PC-3 (cell line): Measurements from ENCODE around the gene LEPR. TPM values are rescaled to one million over a fixed set of nuclear protein-coding genes. Genes with fewer than 3 reads are reported as not detected.
A peak's percentile ranks its signal among the peaks of the same experiment; 100 is the strongest.

Experiments
- ATAC-seq: fragments of 200-7000 bp; cut with Tn5 transposase; 2 replicates; pipeline ENCODE4 v1.9.1; 2020; ENCODE audit warnings: mild to moderate bottlenecking, moderate library complexity
- BruUV-seq: library from RNA; stranded (reverse); fragments of 400-500 nt; replicated peaks from 2 replicates; lab custom pipeline; 2021; lab: Mats Ljungman, UMichigan
- CTCF ChIA-PET: fragments of 300-600 bp; sonication (Branson Sonifier 250); formaldehyde crosslinking; loops from one replicate; lab custom pipeline; 2022; ENCODE audit warnings: antibody characterized with exemption; lab: Charles Lee
- POLR2A ChIA-PET: fragments of 300-600 bp; sonication (Branson Sonifier 250); formaldehyde crosslinking; loops from one replicate; lab custom pipeline; 2022; ENCODE audit warnings: antibody characterized with exemption; ENCODE audit not compliant: unreplicated experiment; lab: Charles Lee
- DNase-seq: peaks from one replicate; pipeline ENCODE4 v3.0.0-alpha.2; 2015
- H2AFZ ChIP-seq: fragments of 300-600 bp; sonication (generic); 2 replicates; pipeline ENCODE4 v1.6.0; 2016; ENCODE audit warnings: antibody characterized with exemption, low read length
- H3F3A ChIP-seq: fragments of 300-600 bp; sonication (generic); one replicate; pipeline ENCODE4 v1.6.0; 2017; ENCODE audit warnings: antibody characterized with exemption, low read length, control low read depth, mild to moderate bottlenecking; ENCODE audit not compliant: unreplicated experiment
- H3K27ac ChIP-seq: fragments of 300-600 bp; sonication (generic); 2 replicates; pipeline ENCODE4 v1.5.1; 2016; ENCODE audit warnings: mild to moderate bottlenecking, low read length
- H3K27me3 ChIP-seq: fragments of 300-600 bp; sonication (generic); 2 replicates; pipeline ENCODE4 v1.6.1; 2016; ENCODE audit warnings: low read length, mixed read lengths
- H3K36me3 ChIP-seq: fragments of 300-600 bp; sonication (generic); 2 replicates; pipeline ENCODE4 v1.6.1; 2016; ENCODE audit warnings: low read depth, mixed run types, low read length, mixed read lengths
- H3K4me1 ChIP-seq: fragments of 300-600 bp; sonication (generic); 2 replicates; pipeline ENCODE4 v1.5.1; 2016; ENCODE audit warnings: low read length; ENCODE audit not compliant: insufficient read depth
- H3K4me2 ChIP-seq: fragments of 300-600 bp; sonication (generic); 2 replicates; pipeline ENCODE4 v1.6.0; 2016; ENCODE audit warnings: low read length
- H3K4me3 ChIP-seq: fragments of 300-600 bp; sonication (generic); 2 replicates; pipeline ENCODE4 v1.5.1; 2016; ENCODE audit warnings: mild to moderate bottlenecking, low read length, mixed read lengths
- H3K79me2 ChIP-seq: fragments of 300-600 bp; sonication (generic); 2 replicates; pipeline ENCODE4 v1.6.1; 2017; ENCODE audit warnings: low read length, mixed read lengths
- H3K9ac ChIP-seq: fragments of 300-600 bp; sonication (generic); 2 replicates; pipeline ENCODE4 v1.6.0; 2016; ENCODE audit warnings: mild to moderate bottlenecking, low read length
- H3K9me2 ChIP-seq: fragments of 300-600 bp; sonication (generic); replicated peaks from 2 replicates; pipeline ENCODE4 v1.6.1; 2016; ENCODE audit warnings: mixed run types, low read length, mixed read lengths
- H3K9me3 ChIP-seq: fragments of 300-600 bp; sonication (generic); 2 replicates; pipeline ENCODE4 v1.6.1; 2016; ENCODE audit warnings: low read length, mixed read lengths
- H4K20me1 ChIP-seq: fragments of 300-600 bp; sonication (generic); 2 replicates; pipeline ENCODE4 v1.6.1; 2016; ENCODE audit warnings: low read length, mixed read lengths
- EZH2 ChIP-seq: fragments of 300-600 bp; sonication (generic); IDR thresholded peaks from one replicate; pipeline ENCODE4 v1.6.1; 2017; ENCODE audit warnings: antibody characterized with exemption, mild to moderate bottlenecking, low read length; ENCODE audit not compliant: unreplicated experiment
- EZH2phosphoT487 ChIP-seq: fragments of 300-600 bp; sonication (generic); IDR thresholded peaks from 2 replicates; pipeline ENCODE4 v1.6.1; 2018; ENCODE audit warnings: mild to moderate bottlenecking, antibody characterized with exemption, low read length, borderline replicate concordance
- intact Hi-C: fragments of 100-400 bp; cut with micrococcal nuclease; formaldehyde crosslinking; loops from 2 replicates; pipeline ENCODE4 v1.9.0; 2023
- total RNA-seq: library from RNA; depleted of rRNA; stranded (reverse); fragments of >200 nt; gene quantifications from 2 replicates; pipeline ENCODE4 v1.2.3, GENCODE V29; 2014
- TF ChIP-seq, protein P1 (sequence below): fragments of 300-600 bp; sonication (generic); conservative IDR thresholded peaks from 2 replicates; pipeline ENCODE4 v1.5.1; 2017; ENCODE audit warnings: antibody characterized with exemption, low read depth, mild to moderate bottlenecking, low read length

LEPR gene
- total RNA-seq, 1 experiment from 2014 or later: not detected

DNA sequence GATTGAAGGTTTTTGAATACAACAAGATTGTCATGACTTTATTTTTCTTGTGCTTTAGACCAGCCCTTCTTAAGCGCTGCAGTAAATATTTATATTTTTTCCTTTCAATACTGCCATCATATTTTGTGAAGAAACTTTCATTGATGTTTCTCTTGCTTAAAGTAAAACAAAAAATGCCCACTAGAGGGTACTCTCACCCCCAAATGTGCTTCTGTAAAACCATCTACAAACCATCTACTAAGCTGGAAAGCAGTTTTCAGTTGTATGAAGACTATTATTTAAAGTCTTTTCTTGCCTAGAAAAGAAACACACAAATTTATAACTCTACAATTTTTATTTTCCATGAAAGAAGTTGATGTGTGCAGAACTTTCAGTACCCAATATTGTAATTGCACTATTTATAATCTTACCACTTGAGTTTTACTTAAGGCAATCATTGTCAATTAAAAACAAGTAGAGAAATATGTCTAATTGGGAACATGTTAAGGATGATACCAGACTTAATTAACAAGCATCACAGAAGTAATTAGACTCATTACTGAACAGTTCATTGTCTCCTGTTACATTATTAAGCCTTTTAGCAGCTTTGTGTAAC, 10.7 kb downstream of the LEPR start:
- Histone ChIP-seq H3K4me1 (peaks cover 22% of the 10 kb centered on the region), H3K79me2 (no peaks in the 10 kb centered on the region; the same call in 1 of the 2 replicates), H3K9ac (no peak overlapping the region), H3K4me2 (no peak overlapping the region), H3K9me2 (no peaks in the 10 kb centered on the region), H3K4me3 (no peak overlapping the region), H3K27ac (no peak overlapping the region), H4K20me1 (no peaks in the 10 kb centered on the region), H3F3A (peaks cover 4% of the 10 kb centered on the region), H3K27me3 (no peaks in the 10 kb centered on the region), H3K9me3 (no peaks in the 10 kb centered on the region), H3K36me3 (0 out of 2 replicates have a peak, but pooled peaks cover 5% of the 10 kb centered on the region), H2AFZ (no peak overlapping the region)
- peak; percentile 58 for DNase-seq
- TF ChIP-seq EZH2phosphoT487: no peak
- TF ChIP-seq, protein P1, sequence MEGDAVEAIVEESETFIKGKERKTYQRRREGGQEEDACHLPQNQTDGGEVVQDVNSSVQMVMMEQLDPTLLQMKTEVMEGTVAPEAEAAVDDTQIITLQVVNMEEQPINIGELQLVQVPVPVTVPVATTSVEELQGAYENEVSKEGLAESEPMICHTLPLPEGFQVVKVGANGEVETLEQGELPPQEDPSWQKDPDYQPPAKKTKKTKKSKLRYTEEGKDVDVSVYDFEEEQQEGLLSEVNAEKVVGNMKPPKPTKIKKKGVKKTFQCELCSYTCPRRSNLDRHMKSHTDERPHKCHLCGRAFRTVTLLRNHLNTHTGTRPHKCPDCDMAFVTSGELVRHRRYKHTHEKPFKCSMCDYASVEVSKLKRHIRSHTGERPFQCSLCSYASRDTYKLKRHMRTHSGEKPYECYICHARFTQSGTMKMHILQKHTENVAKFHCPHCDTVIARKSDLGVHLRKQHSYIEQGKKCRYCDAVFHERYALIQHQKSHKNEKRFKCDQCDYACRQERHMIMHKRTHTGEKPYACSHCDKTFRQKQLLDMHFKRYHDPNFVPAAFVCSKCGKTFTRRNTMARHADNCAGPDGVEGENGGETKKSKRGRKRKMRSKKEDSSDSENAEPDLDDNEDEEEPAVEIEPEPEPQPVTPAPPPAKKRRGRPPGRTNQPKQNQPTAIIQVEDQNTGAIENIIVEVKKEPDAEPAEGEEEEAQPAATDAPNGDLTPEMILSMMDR: peak; percentile 71
- no peak for ATAC-seq
- CTCF ChIA-PET: interaction anchor here (0.6 to 1.0 kb wide), 3 partner anchors 28 to 256 kb away, joined by 3 to 7 read pairs (median 3); no protein-coding TSS in a partner anchor
- intact Hi-C loops: loop anchor here (5.0 kb wide), 1 partner anchor 256 kb away; no protein-coding TSS in a partner anchor
- POLR2A ChIA-PET: no interaction called here
- no TSS peak for BruUV-seq

DNA sequence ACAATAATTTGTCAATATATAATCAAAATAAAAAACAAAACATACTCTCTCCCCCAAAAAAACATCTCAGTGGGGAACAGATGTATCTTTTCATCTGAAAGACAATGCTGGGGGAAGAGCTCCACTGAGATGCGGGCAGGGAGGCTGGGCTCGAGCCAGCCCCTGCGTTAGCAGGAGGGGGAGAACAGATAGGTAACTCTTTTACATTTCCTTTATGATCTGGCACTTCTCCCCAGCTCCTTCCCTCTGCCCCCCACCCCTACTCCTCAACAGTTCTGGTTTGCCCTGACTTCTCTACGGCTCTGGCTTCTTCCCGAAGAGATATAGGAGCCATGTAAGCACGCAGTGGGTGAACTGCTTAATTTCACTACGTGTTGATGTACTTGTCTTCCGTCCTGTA, 12.4 kb downstream of the LEPR start:
- Histone ChIP-seq H3K4me2 (no peak overlapping the region), H4K20me1 (no peaks in the 10 kb centered on the region), H3K79me2 (no peaks in the 10 kb centered on the region; the same call in 1 of the 2 replicates), H3K4me3 (no peak overlapping the region), H3K9me3 (no peaks in the 10 kb centered on the region), H2AFZ (no peak overlapping the region), H3K4me1 (peaks cover 19% of the 10 kb centered on the region), H3K27me3 (no peaks in the 10 kb centered on the region), H3K36me3 (no peaks in the 10 kb centered on the region), H3F3A (peaks cover 4% of the 10 kb centered on the region), H3K9me2 (no peaks in the 10 kb centered on the region), H3K9ac (no peak overlapping the region), H3K27ac (no peak overlapping the region)
- no peak for DNase-seq
- BruUV-seq: TSS peak; percentile 22
- no peak for ATAC-seq
- intact Hi-C loops: loop anchor here (5.0 kb wide), 1 partner anchor 254 kb away; no protein-coding TSS in a partner anchor
- ChIA-PET CTCF (no interaction called here), POLR2A (no interaction called here)
- TF ChIP-seq, protein P1: no peak
- TF ChIP-seq EZH2phosphoT487 (no peak), EZH2 (no peak)

DNA sequence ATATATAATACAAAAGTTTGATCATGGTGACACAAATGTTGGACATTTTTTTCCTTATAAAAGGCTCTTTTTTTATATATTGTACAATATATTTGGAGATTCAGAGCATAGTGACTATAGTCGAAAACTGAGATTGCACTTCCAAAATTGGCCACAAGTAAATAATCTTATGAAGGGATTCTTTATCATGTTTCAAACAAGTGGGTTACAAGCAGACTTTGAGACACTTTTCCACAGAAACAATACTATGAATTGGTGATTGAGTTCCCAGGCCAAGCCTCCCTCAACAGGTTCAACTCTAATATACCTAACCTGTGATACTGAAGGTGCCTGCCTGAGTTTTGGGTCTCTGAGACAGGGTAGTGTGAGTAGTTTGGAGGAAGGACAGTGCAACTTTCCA, 13.8 kb downstream of the LEPR start:
- intact Hi-C loops: loop anchor here (5.0 kb wide), 1 partner anchor 253 kb away; no protein-coding TSS in a partner anchor
- Histone ChIP-seq H3K79me2 (no peaks in the 10 kb centered on the region; the same call in 1 of the 2 replicates), H3K36me3 (no peaks in the 10 kb centered on the region), H3K27me3 (no peaks in the 10 kb centered on the region), H3K9me2 (no peaks in the 10 kb centered on the region), H3K27ac (no peak overlapping the region), H3F3A (peaks cover 4% of the 10 kb centered on the region), H4K20me1 (no peaks in the 10 kb centered on the region), H2AFZ (no peak overlapping the region), H3K4me3 (no peak overlapping the region), H3K9me3 (no peaks in the 10 kb centered on the region), H3K4me1 (peaks cover 16% of the 10 kb centered on the region), H3K4me2 (no peak overlapping the region), H3K9ac (no peak overlapping the region)
- ATAC-seq (no peak), DNase-seq (no peak)
- no peak for TF ChIP-seq EZH2
- TF ChIP-seq EZH2phosphoT487: no peak
- TF ChIP-seq, protein P1: peak; percentile 39; the same call in 1 of the 2 replicates
- ChIA-PET CTCF (no interaction called here), POLR2A (no interaction called here)
- BruUV-seq: no TSS peak
